Measurements from ENCODE around the gene CGB3.

Gene CGB3

DNA sequence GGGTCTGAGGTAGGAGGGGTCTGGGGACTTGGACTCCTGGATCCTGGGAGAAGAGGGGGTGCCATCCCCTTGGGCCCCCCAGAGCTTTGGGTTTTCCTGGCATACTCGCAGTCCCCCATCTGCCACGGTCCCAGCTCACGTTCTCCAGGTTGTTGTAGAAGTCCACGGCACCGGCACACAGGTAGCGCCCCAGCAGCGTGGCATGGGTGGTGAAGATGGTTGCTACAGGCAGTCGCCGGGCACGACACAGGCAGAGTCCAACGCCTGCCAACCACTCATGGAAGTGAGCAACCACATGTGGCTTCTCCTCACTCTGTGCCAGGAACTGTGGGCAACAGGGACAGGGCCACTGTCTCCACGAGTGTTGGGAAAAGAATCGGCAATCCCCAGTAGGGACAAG, 38.4 kb downstream of the CGB3 start:
- no peak for DNase-seq

DNA sequence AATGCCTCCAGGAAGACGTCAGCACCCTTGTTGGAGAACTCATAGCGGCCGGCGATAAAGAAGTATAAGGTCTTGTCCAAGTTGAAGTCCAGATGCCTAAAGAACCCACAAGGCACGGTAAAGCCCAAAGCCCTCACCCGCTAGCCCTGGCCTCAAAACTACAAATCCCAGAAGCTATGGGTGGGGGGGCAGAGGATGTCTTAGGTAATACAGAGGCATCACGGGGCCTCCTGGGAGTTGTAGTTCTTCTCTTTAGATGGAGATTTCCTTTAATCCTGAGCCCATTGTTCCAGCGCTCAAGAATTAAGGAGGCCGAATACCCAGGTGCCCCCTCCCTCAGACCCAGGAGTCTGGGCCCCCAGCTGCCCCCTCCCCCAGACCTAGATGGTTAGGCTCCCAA, 41.9 kb downstream of the CGB3 start:
- no peak for DNase-seq

DNA sequence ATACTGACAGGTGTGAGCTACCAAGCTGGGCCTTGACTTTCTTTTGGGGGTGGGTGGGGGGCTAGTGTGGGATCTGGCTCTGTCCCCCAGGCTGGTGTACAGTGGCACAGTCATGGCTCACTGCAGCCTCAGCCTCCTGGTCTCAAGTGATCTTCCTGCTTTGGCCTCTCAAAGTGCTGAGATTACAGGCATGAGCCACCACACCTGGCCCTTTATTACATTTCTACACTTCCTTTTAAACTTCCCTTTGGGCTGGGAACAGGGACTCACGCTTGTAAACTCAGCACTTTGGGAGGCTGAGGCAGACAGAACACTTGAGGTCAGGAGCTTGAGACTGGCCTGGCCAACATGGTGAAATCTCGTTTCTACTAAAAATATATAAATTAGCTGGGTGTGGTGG, 47.1 kb downstream of the CGB3 start:
- no peak for DNase-seq

DNA sequence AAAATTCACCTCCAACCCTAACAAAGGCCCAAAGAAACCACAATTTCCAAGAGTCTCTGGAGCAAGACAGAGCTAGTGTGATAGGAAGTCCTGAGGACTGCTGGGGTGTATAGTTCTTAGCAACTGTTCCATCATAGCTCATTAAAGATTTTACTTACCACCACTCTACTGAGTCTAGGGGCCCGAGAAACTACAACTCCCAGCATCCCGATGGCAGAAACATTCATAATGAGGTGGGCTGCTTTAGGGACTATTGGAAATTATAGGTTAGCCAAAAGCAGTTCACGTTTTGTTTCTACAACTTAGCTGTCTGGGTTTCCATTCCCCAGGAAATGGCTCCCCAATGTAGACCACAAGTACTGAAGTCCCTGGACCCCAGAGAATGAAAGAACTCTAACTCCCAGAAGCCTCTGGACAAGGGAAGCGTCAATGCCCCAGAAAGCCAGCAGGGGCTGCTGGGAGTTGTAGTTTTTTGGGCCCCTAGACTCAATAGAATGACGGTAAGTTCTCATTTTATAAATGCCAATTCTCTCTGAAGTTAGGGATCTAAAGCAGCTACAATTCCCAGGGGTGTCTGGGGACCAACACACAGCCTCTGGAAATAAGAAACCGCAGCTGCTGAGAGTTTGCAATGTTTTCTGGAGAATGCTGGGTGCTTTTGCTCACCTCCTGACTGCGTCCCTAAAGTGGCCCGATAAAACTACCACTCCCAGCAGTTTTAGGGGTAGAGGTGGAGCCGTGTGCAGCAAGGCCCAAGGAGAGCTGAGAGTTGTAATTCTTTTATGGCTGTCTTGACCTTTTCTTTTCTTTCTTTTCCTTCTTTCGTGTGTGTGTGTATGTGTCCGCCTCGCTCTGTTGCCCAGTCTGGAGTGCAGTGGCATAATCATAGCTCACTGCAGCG, 47.9 kb downstream of the CGB3 start:
- no peak for DNase-seq
